Measurements from ENCODE around the gene TNFAIP8L1.

DNA sequence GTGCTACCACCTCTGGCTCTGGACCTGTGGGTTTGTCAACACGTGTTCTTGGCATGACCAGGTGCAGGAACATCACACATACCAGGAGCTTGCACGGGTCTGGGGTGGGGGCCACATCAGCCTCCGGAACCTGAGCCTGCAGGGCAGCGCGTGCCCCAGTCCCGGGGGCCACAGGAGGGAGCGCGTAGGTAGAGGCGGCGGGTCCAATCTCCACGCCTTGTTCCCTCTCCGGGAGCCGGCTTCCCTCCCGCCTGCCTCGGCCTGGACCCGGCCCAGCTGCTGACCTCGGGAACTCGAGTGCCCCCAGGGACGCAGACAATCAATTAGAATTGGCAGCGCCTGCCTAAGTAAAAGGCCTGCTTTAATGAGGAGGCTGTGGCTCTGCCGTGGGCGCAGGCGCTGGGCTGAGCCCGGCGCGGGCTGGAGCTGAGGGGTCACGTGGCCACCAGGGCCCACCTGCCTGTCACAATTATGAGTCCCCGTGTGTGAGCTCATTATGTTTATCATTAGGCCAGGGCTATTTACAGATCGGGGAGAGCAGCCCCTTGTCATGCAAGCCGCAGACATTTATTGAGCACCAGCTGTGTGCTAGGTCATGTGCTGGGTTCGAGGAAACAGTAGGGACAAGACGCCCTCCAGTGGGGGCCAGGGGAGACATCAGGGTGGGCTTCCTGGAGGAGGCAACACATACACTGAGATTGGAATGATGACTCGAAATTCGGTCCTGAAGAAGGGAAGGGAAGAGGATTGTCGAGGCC lies 32.2 kb upstream of the TNFAIP8L1 start:
- TF ChIP-seq, protein P1, sequence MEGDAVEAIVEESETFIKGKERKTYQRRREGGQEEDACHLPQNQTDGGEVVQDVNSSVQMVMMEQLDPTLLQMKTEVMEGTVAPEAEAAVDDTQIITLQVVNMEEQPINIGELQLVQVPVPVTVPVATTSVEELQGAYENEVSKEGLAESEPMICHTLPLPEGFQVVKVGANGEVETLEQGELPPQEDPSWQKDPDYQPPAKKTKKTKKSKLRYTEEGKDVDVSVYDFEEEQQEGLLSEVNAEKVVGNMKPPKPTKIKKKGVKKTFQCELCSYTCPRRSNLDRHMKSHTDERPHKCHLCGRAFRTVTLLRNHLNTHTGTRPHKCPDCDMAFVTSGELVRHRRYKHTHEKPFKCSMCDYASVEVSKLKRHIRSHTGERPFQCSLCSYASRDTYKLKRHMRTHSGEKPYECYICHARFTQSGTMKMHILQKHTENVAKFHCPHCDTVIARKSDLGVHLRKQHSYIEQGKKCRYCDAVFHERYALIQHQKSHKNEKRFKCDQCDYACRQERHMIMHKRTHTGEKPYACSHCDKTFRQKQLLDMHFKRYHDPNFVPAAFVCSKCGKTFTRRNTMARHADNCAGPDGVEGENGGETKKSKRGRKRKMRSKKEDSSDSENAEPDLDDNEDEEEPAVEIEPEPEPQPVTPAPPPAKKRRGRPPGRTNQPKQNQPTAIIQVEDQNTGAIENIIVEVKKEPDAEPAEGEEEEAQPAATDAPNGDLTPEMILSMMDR (IDR thresholded peaks at IDR 0.05; ENCODE audit: low read length): peak; percentile 18; the same call in 1 of the 2 replicates
- TF ChIP-seq EZH2 (IDR thresholded peaks at IDR 0.05; ENCODE audit: borderline replicate concordance, low read length): no peak

All from OCI-LY1 (cell line).